ENCODE results near the gene WDR20.

GRCh38 chr14:102235275-102235897 lies 95.7 kb downstream of the WDR20 start:
- TF ChIP-seq CTCF (IDR thresholded peaks at IDR 0.05 in 2 of 3, conservative IDR thresholded peaks at IDR 0.05 in 1 of 3; ENCODE audit: control insufficient read depth in 2 of 3, extremely low read depth in 1 of 3, insufficient read depth in 1 of 3, low read depth in 3 of 3, low read length in 3 of 3): peak; percentile 71 to 90 (median 79)
- TF ChIP-seq PAX8 (IDR thresholded peaks at IDR 0.05): no peak
- TF ChIP-seq POLR2A (IDR thresholded peaks at IDR 0.05; ENCODE audit: low read depth, low read length): no peak
- TF ChIP-seq CEBPB (IDR thresholded peaks at IDR 0.05; ENCODE audit: borderline replicate concordance in 1 of 2, low read depth in 2 of 2, low read length in 2 of 2): no peak
- no peak for TF ChIP-seq YBX1 (IDR thresholded peaks at IDR 0.05)
- TF ChIP-seq ZNF24 (IDR thresholded peaks at IDR 0.05): no peak
- TF ChIP-seq WRNIP1 (IDR thresholded peaks at IDR 0.05; ENCODE audit: borderline replicate concordance, low read depth, low read length): no peak
- no peak for TF ChIP-seq REST (IDR thresholded peaks at IDR 0.05; ENCODE audit: low read depth, low read length)
- no peak for TF ChIP-seq ETV6 (conservative IDR thresholded peaks at IDR 0.05 in 1 of 2, IDR thresholded peaks at IDR 0.05 in 1 of 2; ENCODE audit: borderline replicate concordance in 1 of 2, low read depth in 1 of 2)
- TF ChIP-seq ZZZ3 (IDR thresholded peaks at IDR 0.05; ENCODE audit: control insufficient read depth, insufficient read length, low read depth): no peak
- no peak for TF ChIP-seq POLR2AphosphoS5 (IDR thresholded peaks at IDR 0.05; ENCODE audit: low read length)
- no peak for TF ChIP-seq NFIC (IDR thresholded peaks at IDR 0.05; ENCODE audit: low read depth, low read length)

Data from GM12878 (cell line).